ENCODE measurements around the gene NOS3.

Gene NOS3

DNA sequence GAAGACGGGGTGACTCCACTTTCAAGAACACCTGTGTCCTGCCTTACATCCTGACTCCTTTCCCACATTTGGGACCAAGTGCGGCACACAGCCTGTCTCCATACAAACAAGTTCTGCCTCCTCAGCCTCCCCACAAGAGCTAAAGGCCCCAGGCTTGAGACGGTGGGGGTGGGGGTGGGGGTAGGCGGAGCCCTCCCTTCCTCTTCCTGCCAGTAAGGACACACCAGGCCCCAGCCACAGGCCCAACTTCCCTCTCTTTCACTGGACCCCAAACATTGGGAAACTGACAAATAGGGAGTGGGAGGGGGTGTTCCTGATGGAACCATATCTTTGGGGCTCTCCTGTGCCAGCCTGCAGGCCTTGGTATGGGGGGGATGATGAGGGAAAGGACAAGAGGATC lies 62.3 kb downstream of the NOS3 start:
- Histone ChIP-seq H3K9ac (ENCODE audit: low read length) (no peak overlapping the region), H3K4me3 (ENCODE audit: low read length) (no peak overlapping the region), H3K27me3 (ENCODE audit: control insufficient read depth, insufficient read depth, low read length) (no peaks in the 10 kb centered on the region), H3K36me3 (ENCODE audit: control insufficient read depth, insufficient read depth, low read length) (no peaks in the 10 kb centered on the region), H3K27ac (ENCODE audit: low read depth, low read length) (no peak overlapping the region), H3K4me1 (ENCODE audit: control insufficient read depth, insufficient read depth, low read length) (peaks cover 5% of the 10 kb centered on the region)

DNA sequence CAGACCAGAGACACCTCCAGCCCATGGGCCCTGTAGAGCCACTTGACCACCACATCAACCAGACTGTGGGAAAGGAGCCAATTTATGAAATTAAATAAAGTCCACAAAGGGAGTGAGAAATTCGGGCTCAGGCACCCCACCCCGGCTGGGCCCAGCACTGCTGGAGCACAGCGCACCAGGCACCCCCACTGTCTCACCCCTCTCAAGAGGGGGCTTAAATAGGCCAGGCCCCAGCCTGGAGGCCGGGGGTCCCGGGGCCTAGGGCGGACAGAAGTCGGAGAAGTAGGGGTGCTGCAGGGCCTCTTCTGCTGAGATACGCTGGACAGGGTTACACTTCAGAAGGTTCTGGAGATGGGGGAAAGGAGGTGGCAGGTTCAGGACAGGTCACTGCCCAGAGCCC lies 62.9 kb downstream of the NOS3 start:
- H3K4me1 ChIP-seq (ENCODE audit: control insufficient read depth, insufficient read depth, low read length) = peaks cover 10% of the 10 kb centered on the region
- no peak overlapping the region for H3K9ac ChIP-seq (ENCODE audit: low read length)
- H3K27ac ChIP-seq (ENCODE audit: low read depth, low read length) = no peak overlapping the region
- H3K36me3 ChIP-seq (ENCODE audit: control insufficient read depth, insufficient read depth, low read length) = no peaks in the 10 kb centered on the region
- H3K27me3 ChIP-seq (ENCODE audit: control insufficient read depth, insufficient read depth, low read length) = no peaks in the 10 kb centered on the region
- H3K4me3 ChIP-seq (ENCODE audit: low read length) = no peak overlapping the region

DNA sequence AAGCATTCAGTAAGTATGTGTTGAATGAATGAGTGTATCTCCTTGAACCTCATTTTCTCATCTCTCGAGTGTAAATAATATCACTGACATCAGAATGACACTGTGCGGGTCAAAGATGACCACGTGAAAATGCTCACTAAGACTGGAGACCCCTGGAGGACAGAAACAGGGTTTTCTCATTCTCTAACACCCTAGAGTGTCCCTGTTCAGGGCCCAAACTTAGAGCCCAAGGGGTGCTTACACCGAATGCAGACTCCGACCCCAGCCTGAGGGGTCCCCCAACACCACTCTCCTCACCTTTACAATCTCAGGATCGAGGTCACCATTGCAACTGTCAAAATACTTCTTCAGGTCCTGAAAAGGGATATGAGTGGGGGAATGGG lies 65.5 kb downstream of the NOS3 start:
- no peaks in the 10 kb centered on the region for H3K27me3 ChIP-seq (ENCODE audit: control insufficient read depth, insufficient read depth, low read length)
- H3K36me3 ChIP-seq (ENCODE audit: control insufficient read depth, insufficient read depth, low read length) = no peaks in the 10 kb centered on the region
- H3K4me3 ChIP-seq (ENCODE audit: low read length) = no peak overlapping the region
- H3K4me1 ChIP-seq (ENCODE audit: control insufficient read depth, insufficient read depth, low read length) = peaks cover 16% of the 10 kb centered on the region
- H3K9ac ChIP-seq (ENCODE audit: low read length) = no peak overlapping the region
- H3K27ac ChIP-seq (ENCODE audit: low read depth, low read length) = no peak overlapping the region

DNA sequence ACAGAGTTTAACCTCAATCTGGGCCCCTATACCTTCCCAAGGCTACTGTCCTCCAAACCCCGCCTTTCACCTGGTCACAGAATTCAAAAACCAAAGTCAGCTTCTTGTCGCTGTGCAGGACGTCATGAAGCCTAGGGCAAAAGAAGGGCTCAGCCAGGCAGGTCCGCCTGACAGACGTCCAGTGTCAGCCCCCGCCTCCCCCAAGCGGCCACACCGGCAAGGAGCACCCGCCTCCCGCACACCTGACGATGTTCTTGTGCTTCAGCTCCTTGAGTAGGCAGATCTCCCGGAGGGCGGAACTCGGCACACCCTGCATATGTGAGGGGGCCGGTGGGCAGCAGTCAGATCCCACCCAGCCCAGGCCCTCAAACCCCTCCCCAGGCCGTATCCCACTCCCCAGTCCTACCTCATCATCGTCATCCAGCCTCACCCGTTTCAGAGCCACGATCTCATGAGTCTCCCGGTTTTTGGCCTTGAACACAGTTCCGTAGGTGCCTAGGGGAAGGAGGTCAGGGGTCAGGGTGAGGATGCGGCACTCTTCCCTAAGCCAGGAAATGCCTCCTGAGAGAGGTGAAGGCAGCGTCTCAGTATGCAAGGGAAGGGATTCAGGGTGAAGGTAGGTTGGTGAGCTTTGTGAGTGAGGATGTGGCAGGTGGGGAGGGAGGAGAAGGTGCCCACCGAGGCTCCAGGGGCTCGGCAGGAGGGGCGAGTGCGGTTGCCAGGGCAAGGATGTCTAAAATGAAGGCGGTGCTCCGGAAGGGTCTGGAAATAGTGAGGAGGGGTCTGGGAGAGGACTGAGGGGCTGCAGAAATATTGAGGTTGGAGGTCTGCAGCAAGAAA lies 66.1 kb downstream of the NOS3 start:
- no peak overlapping the region for H3K9ac ChIP-seq (ENCODE audit: low read length)
- H3K4me3 ChIP-seq (ENCODE audit: low read length) = peak overlapping the region; percentile 86
- peaks cover 2% of the 10 kb centered on the region for H3K36me3 ChIP-seq (ENCODE audit: control insufficient read depth, insufficient read depth, low read length)
- peaks cover 22% of the 10 kb centered on the region for H3K4me1 ChIP-seq (ENCODE audit: control insufficient read depth, insufficient read depth, low read length)
- no peaks in the 10 kb centered on the region for H3K27me3 ChIP-seq (ENCODE audit: control insufficient read depth, insufficient read depth, low read length)
- no peak overlapping the region for H3K27ac ChIP-seq (ENCODE audit: low read depth, low read length)

DNA sequence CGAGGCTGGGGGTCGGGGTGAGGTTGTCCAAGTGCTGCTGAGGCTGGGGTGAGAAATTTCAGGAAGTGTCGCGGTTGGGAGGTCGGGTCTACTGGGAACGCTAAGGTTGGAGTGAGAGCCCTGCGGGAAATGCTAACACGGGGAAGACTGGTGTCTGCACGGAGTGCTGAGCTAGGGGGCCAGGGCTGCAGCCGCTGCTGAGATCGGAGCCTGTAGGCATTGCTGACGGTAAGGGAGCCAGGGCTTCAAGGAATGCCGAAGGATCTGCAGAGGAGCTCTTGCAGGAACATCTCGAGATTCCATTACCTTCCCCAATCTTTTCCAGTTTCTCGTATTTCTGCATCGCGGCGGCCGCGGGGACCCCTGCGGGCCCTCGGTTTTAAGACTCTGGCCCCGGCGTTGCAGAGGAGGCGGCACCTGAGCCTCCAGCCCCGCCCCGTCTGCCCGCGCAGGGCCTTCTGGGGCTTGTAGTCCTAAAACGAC lies 66.7 kb downstream of the NOS3 start, which contains the start of gene CDK5:
Gene CDK5 (minus strand): TSS at position 392 of the 483 bp plus-strand sequence. CDS start 49 bp downstream, at position 343.
- Histone ChIP-seq H3K27me3 (ENCODE audit: control insufficient read depth, insufficient read depth, low read length) (no peaks in the 10 kb centered on the region), H3K4me3 (ENCODE audit: low read length) (peak within 1 kb of the TSS; percentile 86), H3K9ac (ENCODE audit: low read length) (peak within 1 kb of the TSS; percentile 33), H3K36me3 (ENCODE audit: control insufficient read depth, insufficient read depth, low read length) (peaks cover 2% of the 10 kb centered on the region), H3K4me1 (ENCODE audit: control insufficient read depth, insufficient read depth, low read length) (peaks cover 22% of the 10 kb centered on the region), H3K27ac (ENCODE audit: low read depth, low read length) (peak within 1 kb of the TSS; percentile 97)

DNA sequence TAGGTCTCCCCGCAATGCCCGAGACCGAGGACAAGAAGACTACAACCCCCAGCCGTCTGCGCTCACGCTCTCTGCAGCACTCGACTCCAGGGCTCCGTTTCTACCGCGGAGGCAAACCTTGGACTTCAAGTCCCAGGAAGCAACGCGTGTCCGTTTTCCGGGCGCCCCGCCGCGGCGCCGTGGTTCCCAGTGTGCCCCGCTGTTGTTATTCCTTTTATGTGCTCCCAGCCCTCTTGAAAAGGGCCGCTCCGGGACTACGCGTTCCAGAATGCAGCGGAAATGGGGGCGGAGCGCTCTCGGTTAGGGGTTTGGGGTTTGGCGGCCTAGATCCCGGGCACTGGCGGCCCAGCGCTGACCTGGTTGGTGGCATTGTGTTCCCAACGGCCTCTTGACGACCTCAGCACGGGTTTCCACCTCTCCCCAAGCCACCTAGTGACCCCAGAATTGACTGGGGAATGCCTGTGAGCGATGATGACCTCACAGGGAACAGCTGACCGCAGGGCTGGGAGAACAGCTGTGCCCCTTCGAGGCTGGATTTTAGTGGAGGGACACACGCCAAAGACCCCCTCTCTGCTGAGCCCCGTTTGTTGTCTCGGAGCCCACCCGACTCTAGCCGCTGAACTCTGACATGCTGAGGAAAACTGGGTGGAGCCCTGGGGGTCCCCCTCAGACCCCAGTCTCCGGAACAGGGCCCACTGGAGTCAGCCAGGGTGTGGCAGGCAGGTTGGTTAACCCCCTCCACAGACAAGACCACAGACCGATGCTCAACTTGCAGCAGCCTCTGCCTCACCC lies 67.4 kb downstream of the NOS3 start:
- Histone ChIP-seq H3K36me3 (ENCODE audit: control insufficient read depth, insufficient read depth, low read length) (peaks cover 2% of the 10 kb centered on the region), H3K27me3 (ENCODE audit: control insufficient read depth, insufficient read depth, low read length) (no peaks in the 10 kb centered on the region), H3K4me1 (ENCODE audit: control insufficient read depth, insufficient read depth, low read length) (peaks cover 22% of the 10 kb centered on the region), H3K4me3 (ENCODE audit: low read length) (peak overlapping the region; percentile 71), H3K27ac (ENCODE audit: low read depth, low read length) (peak overlapping the region; percentile 97), H3K9ac (ENCODE audit: low read length) (peak overlapping the region; percentile 33)

DNA sequence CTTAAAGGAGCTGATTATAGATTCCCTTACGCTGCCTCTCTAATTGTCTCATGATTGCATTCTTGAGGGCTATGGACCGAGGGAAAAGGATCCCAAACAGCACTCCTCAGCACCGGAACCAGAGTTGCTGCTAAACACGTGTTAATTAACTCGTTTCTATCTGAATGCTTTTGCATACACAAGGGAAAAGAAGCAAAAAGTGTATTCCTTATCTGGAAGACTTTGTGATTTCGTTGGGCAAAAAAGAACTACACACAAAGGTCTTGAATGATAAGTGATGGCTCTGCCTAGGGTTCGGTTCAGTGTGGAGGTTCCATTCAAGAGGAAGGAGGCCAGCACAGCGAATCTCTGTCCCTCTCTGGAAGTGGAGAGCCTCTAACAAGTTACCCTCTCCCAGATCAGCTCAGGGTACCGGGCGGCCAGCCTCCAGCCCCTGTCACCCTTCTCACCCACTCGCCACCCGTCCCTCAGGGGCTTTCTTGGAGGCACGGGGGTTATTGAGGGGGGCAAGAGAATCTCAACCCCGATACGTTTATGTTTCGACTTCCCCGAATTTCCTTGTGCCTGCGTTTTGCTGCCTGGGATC lies 68.1 kb downstream of the NOS3 start:
- Histone ChIP-seq H3K27me3 (ENCODE audit: control insufficient read depth, insufficient read depth, low read length) (no peaks in the 10 kb centered on the region), H3K27ac (ENCODE audit: low read depth, low read length) (peak overlapping the region; percentile 97), H3K9ac (ENCODE audit: low read length) (peak overlapping the region; percentile 72), H3K4me3 (ENCODE audit: low read length) (peak overlapping the region; percentile 71), H3K36me3 (ENCODE audit: control insufficient read depth, insufficient read depth, low read length) (peaks cover 2% of the 10 kb centered on the region), H3K4me1 (ENCODE audit: control insufficient read depth, insufficient read depth, low read length) (peaks cover 25% of the 10 kb centered on the region)

DNA sequence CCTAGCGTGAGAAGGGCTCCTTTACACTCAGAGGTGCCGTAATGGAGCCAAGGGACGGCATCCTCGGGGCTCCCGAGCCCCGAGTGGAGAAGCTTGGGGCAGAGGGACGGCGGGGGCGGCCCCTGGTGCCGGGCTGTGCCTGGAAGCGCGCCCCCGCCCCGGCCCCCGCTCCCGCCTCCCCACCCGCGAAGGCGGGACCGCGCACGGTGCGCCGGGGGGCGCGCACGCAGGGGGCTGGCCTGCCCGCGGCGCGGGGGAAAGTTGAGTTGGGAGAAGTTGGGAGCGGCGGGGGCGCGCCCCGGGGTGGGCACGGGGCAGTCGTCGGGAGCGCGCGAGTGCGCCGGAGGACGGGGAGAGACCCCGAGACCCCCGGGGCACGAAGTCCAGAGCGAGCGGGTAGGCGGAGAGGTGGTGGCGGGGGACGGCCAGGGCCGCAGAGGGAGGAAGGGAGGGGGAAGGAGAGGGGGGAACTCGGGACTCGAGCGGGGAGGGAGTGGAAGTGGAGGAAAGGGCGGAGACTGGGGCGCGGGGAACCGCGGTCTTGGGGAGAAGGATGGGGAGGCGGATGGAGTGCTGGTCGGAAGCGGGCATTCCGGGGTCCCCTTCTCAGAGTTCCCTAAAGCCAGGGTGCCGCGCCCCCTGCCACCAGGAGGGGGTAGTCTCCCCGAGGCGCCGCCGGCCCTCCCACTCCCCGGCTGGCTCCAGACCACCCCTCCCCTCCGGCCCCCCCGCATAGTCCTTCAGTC lies 68.7 kb downstream of the NOS3 start, which contains the start of gene SLC4A2:
Gene SLC4A2 (plus strand): TSS at position 223 of the 746 bp plus-strand sequence. CDS start 2,399 bp downstream, outside the sequence.
- Histone ChIP-seq H3K27me3 (ENCODE audit: control insufficient read depth, insufficient read depth, low read length) (no peaks in the 10 kb centered on the region), H3K4me1 (ENCODE audit: control insufficient read depth, insufficient read depth, low read length) (peaks cover 25% of the 10 kb centered on the region), H3K9ac (ENCODE audit: low read length) (peak within 1 kb of the TSS; percentile 72), H3K36me3 (ENCODE audit: control insufficient read depth, insufficient read depth, low read length) (peaks cover 5% of the 10 kb centered on the region), H3K27ac (ENCODE audit: low read depth, low read length) (peak within 1 kb of the TSS; percentile 97), H3K4me3 (ENCODE audit: low read length) (peak within 1 kb of the TSS; percentile 74)

DNA sequence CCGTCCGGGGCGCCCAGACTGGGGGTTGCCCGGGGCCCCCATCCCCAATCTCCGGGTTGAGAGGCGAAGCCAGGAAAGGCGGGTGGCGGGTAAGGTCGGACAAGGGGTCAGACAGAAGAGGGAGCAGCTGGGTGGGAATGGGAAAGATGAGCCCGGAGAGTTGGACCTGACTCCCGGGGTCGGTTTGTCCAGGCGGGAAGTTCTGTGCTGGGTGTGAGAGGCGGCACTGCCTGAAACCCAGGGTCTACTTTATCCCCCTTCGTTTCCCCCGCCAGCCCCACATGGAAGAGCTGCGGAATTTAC lies 69.2 kb downstream of the NOS3 start:
- Histone ChIP-seq H3K4me3 (ENCODE audit: low read length) (peak overlapping the region; percentile 74), H3K36me3 (ENCODE audit: control insufficient read depth, insufficient read depth, low read length) (peaks cover 10% of the 10 kb centered on the region), H3K9ac (ENCODE audit: low read length) (peak overlapping the region; percentile 6), H3K27me3 (ENCODE audit: control insufficient read depth, insufficient read depth, low read length) (no peaks in the 10 kb centered on the region), H3K4me1 (ENCODE audit: control insufficient read depth, insufficient read depth, low read length) (peaks cover 25% of the 10 kb centered on the region), H3K27ac (ENCODE audit: low read depth, low read length) (peak overlapping the region; percentile 97)

DNA sequence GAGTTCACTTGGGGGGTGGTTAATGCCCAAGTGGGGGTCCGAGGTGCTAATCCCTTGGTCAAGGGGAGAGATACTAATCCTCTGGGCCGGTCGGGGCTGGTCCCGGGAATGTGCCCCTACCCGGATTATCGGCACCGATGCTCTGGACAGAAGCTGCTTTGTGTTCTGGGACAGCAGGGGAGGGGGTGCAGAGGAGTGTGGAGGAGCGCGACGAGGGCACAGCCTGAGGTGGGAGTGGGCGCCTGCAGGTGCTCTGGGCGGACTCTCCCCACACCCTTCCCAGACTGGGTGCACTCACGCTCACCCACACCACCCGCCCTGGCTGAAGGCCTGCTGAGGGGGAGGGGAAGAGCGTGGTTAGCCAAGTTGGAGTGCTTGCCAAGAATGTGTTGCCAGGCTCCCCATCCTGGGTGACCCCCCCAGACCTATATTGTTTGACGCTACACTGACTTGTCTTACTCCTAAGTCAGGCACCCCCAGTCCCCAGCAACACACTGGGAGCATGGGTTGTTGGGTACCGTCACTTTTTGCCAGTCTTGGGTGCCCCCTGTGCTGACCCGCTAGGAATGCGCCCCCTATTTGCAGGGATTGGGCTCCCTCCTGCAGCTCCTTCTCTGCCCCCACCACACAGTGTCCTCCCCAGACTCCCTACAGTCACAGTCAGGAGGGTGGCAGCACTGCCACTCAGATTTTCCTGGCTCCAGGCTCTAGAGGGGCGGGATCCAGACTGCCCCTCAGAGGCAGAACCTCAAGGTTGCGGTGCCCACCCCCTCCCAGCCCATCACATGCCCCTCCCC lies 69.8 kb downstream of the NOS3 start:
- peak overlapping the region; percentile 97 for H3K27ac ChIP-seq (ENCODE audit: low read depth, low read length)
- peak overlapping the region; percentile 74 for H3K4me3 ChIP-seq (ENCODE audit: low read length)
- peaks cover 25% of the 10 kb centered on the region for H3K4me1 ChIP-seq (ENCODE audit: control insufficient read depth, insufficient read depth, low read length)

More for the DNA sequence above, 69.8 kb downstream of the NOS3 start:
- Histone ChIP-seq H3K36me3 (ENCODE audit: control insufficient read depth, insufficient read depth, low read length) (peaks cover 16% of the 10 kb centered on the region), H3K9ac (ENCODE audit: low read length) (peak overlapping the region; percentile 6), H3K27me3 (ENCODE audit: control insufficient read depth, insufficient read depth, low read length) (no peaks in the 10 kb centered on the region)

Measured in rectal smooth muscle tissue (tissue), 1 donor.